G401 (cell line): ENCODE measurements around the gene NAP1L4. TPM values are rescaled to one million over a fixed set of nuclear protein-coding genes. Genes with fewer than 3 reads are reported as not detected.

Source experiments
- DNase-seq: peaks from one replicate; pipeline ENCODE4 v3.0.0-alpha.2; 2015; ENCODE audit warnings: low spot score
- in situ Hi-C: cut with HindIII; loops from 2 replicates; pipeline ENCODE4 v1.10.0; 2016; ENCODE audit warnings: low sequenced_read_pairs, mixed read lengths
- total RNA-seq: library from RNA; depleted of rRNA; stranded (reverse); fragments of >200 nt; shearing (Covaris generic); gene quantifications from 2 replicates; pipeline ENCODE4 v1.2.3, GENCODE V29; 2014

Gene NAP1L4
- total RNA-seq, 1 experiment from 2014 or later, result 291 TPM

DNA sequence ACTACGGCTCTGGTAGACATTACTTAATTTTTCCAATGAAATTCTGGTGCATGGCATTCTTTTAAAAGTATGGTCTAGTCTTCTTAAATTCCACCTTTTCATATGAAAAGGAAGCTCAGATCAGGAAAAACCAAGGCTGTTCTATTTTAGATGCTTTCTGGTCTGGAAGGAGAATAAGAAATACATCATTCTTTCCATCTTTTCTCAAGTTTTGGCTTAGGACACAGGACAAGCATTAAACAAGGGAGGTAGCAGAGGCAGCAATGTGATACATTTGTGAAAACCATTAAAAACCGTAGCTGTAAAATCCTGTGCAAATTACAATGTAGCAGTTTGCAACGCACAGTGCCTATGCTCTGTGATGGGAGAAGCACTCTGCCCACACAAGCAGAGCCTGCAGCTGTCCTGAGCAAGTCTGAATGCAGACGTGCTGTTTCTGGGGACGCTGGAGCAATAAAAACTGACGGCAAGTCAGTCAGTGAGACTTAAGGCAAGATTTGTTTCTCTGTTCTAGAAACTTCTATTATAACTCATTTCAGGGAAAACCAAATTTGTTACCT is 23.7 kb downstream of the NAP1L4 start:
- in situ Hi-C loops, result no loop called here
- no peak for DNase-seq

- in situ Hi-C loops, result no loop called here
- DNase-seq, result no peak
These were observed 27.3 kb downstream of the NAP1L4 start for GRCh38 chr11:2964782-2965181.

GRCh38 chr11:2963761-2964160 is 28.4 kb downstream of the NAP1L4 start:
- in situ Hi-C loops, result no loop called here
- DNase-seq, result no peak

- in situ Hi-C loops, result no loop called here
- no peak for DNase-seq
These were observed 28.9 kb downstream of the NAP1L4 start for GRCh38 chr11:2963112-2963754.

GRCh38 chr11:2961080-2961479 is 31.0 kb downstream of the NAP1L4 start:
- DNase-seq, result no peak
- in situ Hi-C loops, result no loop called here

DNA sequence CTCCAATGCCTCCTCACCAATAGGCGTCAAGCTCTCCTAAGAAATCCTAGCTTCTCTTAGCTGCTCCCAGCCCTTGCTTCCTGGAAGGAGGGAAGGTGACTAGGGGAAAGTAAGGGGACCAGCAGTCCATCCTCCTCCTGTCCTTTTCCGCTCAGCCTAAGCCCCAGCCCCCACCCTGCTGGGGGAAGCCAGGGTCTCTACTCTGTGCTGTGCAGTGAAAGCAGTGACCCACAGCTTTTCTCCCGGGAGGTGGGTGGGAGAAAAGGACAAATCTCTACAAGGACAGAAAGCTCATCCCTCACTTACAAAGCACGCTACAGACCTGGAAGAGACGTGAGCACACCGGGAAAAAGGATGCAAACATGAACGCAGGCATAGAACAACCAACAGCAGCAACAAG is 32.0 kb downstream of the NAP1L4 start:
- no peak for DNase-seq
- in situ Hi-C loops, result no loop called here

DNA sequence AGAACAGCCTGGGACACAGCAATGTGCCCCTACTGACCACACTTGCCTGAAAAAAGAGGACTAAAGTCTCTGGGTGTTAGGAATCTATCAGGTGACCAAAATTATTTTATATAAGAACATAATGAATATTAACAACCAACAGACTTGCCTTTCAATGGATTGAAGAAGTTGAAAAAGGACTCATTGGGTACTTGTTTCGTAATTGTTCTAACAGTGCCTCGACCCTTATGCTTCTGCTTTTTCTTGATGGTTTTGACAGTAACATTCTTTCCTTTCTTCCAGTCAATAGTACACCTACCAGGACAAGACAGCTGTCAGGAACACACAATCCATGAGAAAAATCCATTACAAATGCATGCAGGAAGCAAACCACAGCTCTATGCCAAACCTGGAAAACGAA is 33.9 kb downstream of the NAP1L4 start:
- DNase-seq, result no peak
- in situ Hi-C loops, result no loop called here

DNA sequence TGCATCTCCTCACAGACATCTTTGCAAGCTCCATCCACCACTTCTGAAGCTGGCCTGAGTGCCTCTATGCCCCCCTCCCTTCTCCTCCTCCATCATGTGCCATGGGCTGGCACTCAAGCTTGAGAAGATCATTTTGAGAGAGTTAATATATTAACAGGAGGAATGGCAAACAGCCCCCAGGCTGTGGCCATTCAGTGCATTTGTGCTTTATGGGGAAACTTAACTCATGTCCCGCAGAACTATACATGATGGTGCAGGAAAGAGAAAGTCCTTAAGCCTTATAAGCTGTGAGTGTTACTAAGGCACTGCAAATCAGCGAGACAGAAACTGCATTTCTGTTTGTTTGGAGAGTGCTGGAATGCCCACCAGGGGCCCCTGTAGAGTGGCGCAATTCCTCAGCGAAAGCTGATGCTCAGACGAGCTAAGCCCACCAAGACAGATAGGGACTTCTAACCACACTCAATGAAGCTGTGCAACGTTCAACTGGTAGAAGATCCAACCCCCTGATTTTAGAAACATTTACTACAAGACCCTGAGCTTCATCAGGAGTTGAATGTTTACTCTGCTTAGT is 36.1 kb downstream of the NAP1L4 start:
- no peak for DNase-seq
- in situ Hi-C loops, result no loop called here

DNA sequence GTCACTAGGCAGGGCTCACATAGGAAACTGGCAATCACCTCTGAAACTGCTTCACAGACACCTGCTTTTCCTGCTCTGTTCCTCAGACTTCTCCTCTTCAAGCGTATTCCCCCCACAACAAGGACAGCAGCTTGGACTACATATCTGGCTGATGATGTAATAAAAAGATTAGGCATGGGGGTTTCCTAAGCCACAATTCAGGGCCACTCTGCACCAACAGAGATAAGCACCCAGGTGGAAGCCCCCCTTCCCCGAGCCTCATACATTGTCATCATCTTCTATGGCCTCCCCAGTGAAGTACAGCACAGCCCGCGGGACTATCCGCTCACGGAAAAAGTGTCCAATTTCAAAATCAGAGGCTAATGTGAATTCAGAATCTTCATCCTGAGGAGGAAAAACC is 37.9 kb downstream of the NAP1L4 start:
- DNase-seq, result no peak
- in situ Hi-C loops, result no loop called here

GRCh38 chr11:2952290-2952689 is 39.8 kb downstream of the NAP1L4 start:
- in situ Hi-C loops, result no loop called here
- no peak for DNase-seq

DNA sequence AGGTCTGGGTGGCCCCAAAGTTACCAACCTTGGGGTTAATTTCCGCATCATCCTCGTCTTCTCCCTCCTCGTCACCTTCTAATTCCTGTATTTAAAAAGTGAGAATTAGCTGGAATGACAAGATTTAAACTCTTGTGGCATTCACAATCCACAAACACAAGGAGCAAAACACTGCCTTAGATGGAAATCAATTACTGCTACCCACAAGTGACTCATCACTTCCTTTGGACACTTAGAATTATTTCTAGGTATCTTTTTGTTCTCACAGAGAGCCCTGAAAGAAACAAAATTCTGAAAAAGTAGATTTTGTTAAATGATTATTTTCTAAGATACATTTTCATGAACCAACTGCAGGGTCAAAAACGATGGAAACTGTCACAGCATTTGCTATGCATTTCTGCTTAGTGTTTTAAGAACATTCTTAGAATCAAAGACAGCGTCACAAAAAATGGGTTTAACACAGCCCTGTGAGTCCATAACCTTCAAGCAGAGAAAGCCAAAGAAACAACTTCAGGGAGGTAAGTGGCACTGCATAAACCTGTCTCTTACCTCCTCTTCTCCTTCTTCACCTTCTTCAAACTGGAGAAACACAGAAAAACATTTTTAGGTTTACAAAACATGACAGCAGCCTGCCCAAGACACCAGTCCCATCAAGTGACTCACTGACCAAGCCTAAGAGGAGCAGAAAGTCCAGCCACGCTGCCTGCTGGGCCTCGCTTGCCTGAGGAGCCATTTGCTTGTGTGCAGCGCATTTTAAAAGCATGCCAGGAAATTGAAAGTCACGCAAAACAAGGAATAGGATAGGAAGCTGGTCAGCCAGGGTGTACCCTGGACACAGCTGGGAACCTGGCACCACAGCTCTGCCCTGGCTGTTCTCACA is 40.7 kb downstream of the NAP1L4 start:
- in situ Hi-C loops, result no loop called here
- DNase-seq, result no peak

DNA sequence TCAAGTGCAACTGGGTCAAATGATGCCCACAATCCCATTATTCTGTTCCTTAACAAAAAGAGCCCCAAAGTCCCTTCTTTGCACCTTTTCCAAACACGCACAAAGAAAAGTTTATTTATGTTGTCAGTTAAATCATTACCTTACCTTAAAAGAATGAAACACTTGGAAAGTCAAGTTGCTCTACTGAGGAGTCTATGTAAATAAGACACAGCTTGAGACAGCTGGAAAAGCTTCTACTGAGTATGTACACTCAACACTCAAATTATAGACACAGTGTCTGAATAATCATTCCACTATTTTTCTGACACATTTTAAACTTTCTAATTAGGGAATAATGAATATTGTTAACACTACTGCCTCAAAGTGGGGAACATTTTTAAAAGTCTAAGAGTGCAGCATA is 41.3 kb downstream of the NAP1L4 start:
- in situ Hi-C loops, result no loop called here
- no peak for DNase-seq

GRCh38 chr11:2949920-2950319 is 42.2 kb downstream of the NAP1L4 start:
- DNase-seq, result no peak
- in situ Hi-C loops, result no loop called here

DNA sequence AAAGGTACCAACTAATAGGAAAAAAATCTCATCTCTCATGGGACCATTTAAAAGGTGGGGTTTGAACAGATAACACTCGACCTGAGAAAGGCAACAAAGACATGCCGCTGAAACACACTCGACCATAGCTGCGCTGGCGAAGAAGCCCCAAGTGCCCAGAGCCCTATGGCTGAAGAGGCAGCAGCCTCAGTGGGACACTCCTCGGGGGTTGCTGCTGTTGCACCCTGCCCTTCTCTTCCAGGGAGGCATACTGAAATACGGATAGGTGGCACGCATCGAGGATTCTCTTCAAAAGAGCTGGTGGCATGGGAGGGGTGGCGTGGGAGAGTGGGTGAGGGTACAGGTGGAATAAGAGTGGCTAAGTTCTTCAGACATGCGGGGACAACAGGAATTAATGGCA is 44.4 kb downstream of the NAP1L4 start:
- no peak for DNase-seq
- in situ Hi-C loops, result no loop called here

GRCh38 chr11:2945757-2946287 is 46.3 kb downstream of the NAP1L4 start:
- no peak for DNase-seq
- in situ Hi-C loops, result no loop called here

DNA sequence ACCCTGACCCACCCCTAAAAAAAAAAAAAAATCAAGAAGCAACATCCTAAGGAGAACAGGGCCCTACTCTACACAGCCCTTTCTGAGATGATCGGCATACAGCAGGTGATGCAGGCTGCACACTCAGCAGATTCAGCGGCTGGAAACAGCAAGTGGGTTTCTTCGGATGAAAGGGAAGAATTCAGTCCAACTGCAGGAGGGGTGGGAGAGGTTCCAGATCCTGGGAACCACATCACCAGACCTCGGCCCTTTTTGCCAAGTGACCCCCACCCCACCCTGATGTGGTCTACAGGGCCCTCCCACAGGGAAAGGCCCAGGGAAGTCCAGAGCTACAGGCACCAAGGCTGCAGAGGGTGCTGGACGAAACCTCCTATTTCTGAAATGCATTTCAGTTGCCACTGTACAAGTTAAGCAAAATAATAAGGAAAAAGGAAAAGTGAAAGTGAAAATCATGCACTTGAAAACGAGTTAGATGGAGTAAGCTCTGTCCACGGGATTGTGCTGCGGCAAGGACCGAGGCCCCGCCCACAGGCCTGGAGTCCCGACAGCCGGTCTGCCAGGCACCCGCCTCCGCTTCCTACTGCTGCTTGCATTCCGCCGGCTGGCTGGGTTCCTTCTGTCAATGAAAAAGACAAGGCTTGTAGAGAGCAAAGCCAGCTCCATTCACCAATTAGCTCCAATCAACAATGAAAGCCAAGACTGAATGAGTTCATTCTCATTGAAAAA is 46.9 kb downstream of the NAP1L4 start:
- in situ Hi-C loops, result no loop called here
- DNase-seq, result peak; percentile 81

- in situ Hi-C loops, result no loop called here
- DNase-seq, result no peak
These were observed 47.6 kb downstream of the NAP1L4 start for GRCh38 chr11:2944530-2944929.

DNA sequence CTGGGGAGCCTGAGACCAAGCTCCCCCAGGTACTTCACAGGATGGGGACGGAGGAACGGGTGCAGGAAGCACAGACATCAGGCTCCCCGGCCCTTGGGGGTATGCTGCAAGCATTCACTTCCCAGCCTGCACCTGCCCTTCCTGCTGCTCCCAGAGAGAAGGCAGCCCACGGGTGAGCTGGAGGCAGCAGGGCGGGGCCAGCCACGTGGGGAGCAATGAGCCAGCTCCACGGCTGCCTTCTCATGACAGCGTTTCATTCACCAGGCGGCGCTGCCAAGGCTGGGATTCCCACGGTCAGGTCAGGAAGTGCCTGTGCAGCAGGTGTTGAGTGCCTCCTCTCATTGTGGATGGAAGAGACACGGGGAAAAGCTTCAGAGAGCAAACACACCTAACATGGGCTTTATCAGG is 48.4 kb downstream of the NAP1L4 start:
- in situ Hi-C loops, result no loop called here
- DNase-seq, result no peak
